Hematopoietic multipotent progenitor cell (in vitro differentiated cells): ENCODE data around the gene ERBB4. TPM values are rescaled to one million over a fixed set of nuclear protein-coding genes. Genes with fewer than 3 reads are reported as not detected.

Experiments
- DNase-seq, 3 donors: peaks; one replicate each; pipeline ENCODE4 v3.0.0-alpha.2; 2011 to 2015; ENCODE audit warnings: low read depth in 2 of 3, low spot score in 2 of 3
- total RNA-seq: library from RNA; depleted of rRNA; stranded (reverse); fragments of >200 nt; gene quantifications from one replicate; pipeline ENCODE4 v1.2.3, GENCODE V29; 2012

The ERBB4 gene
- total RNA-seq, 1 donor: not detected

DNA sequence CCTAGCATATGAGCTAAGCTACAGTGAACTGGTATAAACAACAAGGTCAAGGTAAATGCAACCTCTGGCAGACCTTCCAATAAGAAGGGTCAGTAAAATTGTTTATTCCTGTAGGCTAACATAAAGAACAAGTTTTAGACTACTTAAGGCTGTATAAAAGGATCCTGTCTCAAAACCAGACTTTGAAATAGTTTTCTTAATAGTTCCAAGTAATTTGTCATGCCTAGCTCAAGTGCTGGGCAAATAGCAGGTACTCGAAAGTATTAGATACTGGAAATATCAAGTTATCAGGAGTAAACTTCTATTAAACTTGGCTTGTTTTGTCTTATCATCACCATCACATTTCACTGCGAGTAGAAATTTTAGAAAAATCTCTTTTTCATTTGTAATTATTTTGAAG, 1087.0 kb downstream of the ERBB4 start:
- DNase-seq: no peak

DNA sequence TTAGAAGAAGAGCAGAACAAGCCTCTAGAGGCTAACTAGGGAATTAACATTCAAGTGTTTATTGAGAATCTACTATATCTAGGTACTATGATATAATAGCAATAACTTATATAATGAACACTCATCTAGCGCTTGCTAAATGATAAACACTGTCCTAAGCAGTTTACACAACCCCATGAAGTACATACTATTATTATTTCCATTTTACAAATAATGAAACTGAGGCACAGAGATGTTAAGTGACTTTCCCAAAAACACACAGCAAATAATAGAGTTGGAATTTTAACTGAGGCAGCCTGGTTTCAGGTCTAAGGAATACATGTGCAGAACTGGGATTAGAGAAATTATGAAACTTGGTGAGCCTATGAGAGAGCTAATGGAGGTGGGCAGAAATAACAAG, 1088.8 kb downstream of the ERBB4 start:
- no peak for DNase-seq

DNA sequence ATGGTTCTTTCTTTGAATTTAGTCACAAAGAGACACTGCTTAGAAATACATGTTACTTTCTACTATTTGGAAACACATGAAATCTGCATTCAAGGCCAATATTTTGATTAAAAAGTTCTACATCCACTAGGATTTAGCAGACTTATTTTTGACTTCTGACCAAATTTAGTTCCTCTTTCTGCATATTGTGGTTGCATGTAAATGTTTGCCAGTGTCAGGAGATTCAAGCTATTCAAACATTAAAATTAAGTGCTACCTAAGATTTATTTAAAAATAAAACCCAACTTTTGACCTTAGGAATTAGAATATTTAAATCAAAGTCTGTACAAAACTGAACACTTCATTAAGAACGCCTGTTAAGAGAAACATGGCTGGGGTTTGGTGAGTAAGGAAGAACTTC, 1091.1 kb downstream of the ERBB4 start:
- no peak for DNase-seq

DNA sequence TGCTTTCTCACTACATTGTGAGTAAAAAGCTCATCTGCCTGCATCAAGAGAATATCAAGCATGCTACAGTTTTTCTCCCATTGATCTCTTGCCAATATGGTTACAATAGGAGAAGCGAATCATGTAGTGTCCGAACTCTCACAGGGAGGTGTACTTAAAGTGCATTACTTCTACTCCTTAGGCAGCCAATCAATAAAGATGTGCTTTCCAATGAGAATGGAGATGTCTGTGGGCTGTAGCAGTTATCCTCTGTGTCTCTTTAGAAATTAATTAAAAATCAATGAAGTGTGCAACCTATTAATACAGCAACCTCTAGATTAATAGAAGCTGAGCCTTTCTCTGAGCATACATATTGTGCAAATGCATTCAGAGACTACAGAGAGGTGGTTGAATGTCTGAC, 1098.5 kb downstream of the ERBB4 start:
- DNase-seq: no peak

DNA sequence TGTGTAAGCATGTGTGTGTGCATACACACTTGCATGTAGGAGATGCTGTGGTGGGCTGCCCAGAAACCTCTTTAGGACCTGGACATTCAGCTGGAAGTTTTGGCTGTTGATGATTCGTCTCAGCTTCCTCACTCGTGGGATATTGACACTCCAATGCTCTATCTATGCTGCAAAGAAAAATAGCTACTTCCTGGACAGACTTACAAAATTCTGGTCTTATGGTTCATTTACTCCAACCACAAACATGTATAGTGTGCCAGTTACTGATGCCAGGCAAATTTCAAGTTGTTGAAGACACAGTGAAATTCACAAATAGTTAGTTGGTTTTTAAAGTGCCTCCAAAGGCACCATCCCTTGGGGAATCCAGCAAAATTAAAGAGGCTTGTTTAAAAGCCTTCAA, 1099.6 kb downstream of the ERBB4 start:
- DNase-seq: no peak

DNA sequence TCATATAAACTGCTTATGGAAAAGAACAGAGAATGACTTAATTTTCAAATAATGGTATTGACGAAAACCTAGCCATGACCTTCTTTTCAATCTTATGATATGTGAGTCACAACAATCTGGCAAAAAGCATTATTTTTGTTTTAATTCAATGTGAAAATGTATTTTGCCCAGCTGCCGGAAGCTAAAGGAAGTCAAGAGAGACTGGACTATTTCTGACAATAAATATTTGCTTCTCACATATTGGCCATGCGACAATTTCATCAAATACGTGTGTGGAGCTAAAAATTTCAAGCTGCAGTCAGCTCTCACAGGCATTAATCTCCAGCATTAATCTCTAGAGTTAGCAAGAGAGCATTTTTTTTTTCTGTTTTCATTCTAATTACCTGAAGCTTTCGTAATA, 1101.2 kb downstream of the ERBB4 start:
- no peak for DNase-seq

DNA sequence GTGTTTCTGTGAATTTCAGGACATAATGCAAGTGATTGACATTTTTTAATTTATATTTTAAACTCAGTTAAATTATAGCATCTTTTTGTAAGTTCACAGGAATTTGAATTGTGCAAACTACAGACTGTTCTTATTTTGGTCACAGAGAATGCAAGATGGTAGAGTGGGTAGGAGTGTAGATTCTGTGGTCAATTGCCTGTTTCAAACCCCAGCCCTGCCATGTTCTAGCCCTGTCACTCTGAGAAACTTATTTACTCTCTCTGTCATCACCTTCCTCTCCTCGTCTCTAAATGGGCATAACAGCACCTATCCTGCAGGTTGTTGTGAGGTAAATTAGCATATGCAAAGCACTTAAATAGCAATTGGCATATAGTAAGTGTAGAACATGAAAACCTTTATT, 1102.4 kb downstream of the ERBB4 start:
- no peak for DNase-seq

DNA sequence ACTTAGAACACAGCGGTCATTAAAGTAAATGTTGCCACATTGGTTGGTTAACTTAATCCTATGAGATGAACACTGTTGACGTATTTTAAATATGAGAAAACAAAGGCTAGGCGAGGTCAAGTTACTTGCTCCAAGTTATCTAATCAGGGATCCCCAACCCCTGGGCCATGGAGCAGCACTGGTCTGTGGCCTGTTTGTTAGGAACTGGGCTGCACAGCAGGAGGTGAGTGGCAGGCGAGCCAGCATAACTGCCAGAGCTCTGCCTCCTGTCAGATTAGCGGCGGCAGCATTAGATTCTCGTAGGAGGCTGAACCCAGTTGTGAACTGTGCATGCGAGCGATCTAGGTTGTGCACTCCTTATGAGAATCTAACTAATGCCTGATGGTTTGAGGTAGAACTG, 1103.3 kb downstream of the ERBB4 start:
- DNase-seq: no peak

DNA sequence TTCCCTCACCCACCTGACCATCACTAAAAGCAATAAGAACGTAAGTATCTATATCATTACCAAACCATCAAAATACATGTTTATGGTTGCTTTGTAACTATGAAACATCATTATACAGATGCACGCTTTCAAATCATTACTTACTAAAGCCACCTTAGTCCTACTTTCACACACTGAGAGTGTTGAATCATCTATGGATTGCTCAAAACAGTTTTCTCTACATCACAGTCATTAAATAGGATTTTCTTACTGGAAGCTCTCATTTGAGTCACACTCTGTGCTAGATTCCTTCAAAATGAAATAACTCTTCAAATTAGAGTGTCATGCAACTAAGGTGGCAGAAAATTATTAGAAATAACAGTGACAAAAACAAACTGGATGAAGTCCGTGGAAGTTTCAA, 1103.8 kb downstream of the ERBB4 start:
- DNase-seq: no peak

DNA sequence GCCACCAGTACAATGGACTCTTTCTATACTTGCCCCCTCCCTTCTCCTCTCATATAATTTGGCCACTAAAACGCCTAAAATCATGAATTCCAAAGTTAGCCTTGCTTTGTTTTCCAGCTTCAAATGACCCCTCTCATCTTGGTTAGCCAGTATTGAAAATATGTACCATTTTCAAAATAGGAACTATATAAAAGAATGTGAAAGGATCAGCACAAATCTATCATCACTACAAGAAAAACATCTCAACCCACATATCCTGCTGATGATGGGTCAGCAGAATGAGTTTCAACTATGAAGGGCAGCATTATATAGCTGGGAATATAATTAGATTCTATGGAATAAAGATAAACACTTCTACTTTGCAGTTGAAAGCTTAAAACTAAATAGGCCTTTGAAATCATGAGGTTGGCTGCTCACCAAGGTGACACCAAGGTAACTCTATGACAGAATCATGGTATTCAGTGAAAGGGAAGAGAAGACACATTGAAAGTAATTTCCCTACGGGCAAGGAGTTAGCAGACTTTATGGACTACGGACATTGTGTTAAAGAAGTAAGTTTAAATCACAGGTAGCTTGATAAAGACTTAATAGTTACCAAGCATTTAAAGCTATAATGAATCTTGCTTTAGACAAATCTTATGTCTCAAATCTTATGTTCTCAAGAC, 1109.2 kb downstream of the ERBB4 start:
- DNase-seq: no peak

DNA sequence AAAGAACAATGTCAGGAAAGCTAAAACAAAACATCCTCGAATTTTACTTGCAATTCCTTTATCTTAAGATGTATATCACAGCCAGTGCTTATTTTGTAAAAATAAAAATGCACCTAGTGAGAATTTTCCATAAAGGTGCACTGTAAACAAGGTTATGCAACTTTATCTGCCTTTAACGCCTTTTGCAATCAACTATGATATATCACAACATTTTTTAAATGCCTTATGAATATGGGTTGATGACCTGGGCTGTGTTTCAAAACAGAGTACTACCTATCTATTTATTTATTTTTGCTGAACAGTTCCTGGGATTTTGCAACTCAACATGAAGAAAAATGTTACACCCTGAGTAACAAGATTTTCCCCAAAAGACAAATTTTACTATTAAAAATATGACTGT, 1112.4 kb downstream of the ERBB4 start:
- no peak for DNase-seq

DNA sequence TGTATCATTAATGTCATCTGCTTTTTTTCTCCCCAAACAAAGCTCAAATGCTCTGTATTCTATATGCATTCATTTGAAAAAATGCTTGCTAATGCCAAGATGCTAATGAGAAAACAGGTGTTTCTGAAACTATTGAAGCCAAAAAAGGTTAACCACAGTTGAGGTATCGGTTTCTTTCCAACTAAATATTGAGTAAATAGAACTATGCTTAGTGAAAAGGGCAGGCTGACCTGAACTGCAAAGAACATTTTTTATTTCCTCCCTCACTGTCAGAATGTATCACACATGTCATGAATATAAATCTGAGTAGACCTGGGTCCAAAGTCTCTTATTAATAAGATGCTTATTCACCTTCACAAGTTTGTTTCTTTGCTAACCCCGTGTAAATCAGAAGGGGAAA, 1115.6 kb downstream of the ERBB4 start:
- no peak for DNase-seq

DNA sequence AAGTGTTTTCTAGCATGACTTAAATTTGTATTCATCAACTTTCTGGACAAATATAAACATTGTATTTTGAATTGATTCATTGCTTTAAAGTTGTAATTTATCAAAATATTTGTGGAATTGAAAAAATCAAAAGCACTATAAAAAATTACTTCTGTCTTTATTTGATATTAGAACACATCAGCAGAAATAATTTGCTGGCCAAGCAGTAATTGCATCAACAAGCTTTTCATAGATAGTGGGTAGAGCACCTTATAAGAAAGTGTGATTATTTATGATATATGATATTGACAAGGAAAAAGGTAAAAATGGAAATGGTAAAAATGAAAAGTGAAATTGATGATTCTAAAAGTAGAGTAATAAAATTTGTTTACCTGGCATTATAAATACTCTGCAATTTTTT, 1121.1 kb downstream of the ERBB4 start:
- DNase-seq: no peak

DNA sequence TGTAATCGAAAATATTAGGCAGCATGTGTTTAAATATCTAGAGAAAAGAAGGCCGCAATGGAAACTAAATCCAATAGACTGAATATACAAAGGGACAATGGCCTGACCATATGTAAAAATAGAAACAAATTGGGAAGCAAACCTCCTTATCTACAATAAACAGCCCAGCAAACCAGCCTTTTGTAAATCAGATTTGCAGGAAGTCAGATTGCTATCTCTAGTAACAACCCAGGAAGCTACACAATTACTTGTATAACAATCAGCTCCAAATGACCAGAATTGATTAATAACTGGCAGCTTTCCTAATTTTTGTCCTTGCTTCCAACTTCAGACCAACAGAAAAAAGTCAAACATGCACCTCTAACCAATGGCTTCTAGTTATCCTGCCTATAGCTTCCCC, 1122.2 kb downstream of the ERBB4 start:
- DNase-seq: no peak

DNA sequence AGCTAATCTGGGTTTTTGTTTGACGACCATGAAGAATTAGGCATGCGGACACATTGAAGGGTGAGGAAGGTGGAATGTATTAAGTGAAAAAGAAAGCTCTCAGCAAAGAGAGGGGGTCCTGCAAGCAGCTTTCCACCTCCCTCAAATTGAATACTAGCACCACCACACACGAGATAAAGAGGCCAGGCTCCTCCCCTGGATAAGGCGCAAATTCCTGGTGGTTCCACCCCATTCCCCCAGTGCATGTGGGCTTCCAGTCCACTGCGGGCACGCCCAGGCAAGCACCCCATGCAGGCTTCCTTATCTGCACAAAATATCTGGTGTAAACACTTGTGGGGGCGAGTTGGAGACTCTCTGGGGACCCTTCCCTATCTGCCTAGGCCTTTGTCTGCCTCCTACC, 1124.9 kb downstream of the ERBB4 start:
- no peak for DNase-seq

DNA sequence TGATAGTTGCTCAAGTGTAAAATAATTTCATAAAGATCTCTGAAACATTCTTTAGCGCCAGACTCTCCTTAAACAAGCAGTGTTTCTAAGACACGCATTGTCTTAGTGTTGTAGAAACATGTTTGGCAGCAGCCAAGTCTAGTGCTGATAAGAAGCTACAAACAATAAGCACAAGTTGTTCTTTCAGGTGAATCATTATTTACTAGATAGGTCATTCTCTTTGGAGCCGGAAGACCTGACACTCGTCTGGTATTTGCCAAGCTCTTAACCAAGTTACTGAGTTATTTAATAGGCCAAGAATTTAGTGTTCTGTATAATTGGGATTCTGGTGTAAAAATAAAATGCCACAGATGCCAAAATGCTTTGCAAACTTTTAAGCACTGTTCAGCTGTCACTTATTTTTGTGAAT, 1130.1 kb downstream of the ERBB4 start:
- DNase-seq: no peak

DNA sequence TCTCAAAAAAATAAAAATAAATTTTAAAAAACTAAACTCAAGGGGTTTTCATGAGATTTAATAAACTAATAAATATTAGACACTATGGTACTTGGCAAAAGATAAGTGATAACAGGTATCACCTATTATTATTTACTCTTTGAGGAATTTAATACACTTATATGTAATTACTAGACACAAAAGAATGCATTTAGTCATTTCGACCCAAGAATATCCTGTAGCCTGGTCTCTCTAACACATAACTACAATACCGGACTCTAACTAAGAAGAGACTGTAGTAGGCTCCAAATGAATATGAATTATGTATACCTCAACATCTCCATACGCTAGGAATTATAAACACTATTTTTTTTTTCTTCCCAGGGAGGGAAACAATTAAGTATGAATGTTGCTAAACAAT, 1131.5 kb downstream of the ERBB4 start:
- DNase-seq: no peak

DNA sequence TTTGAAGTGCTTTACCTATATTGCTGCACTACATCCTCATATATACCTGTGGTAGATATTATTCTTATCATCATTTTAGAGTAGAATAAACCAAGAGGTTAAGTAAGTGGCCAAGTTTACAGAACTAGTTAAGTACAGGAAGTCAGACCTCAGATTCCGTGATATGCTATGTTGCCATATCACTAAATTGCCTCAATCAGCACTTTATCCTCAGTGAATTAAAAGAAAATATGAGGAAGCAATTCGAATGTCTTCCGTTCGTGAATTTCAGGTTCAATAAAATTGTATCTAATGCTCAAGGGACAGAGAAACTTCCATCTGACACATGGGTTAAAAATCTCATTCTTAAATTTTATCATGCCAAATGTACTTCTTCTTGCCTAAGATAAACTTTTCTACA, 1133.6 kb downstream of the ERBB4 start:
- no peak for DNase-seq

DNA sequence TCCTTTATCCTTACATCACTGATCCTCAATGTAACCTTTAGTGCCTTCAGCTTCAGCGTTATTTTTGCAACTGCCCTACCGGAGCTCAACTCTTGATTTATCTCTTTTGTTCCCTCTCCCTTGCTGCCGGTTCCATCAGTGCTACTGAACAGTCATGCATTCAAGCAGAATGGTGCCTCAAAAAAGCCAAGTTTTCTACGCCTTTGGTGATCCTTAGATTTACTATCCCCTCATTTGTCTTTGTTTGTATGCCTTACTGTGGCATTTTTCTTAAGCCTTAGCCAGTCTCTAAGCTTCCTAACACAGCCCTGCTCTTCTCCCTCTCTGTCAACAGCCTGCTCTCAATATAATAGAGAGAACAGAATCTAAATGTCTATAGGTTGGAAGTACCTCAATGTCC, 1134.5 kb downstream of the ERBB4 start:
- DNase-seq: no peak

DNA sequence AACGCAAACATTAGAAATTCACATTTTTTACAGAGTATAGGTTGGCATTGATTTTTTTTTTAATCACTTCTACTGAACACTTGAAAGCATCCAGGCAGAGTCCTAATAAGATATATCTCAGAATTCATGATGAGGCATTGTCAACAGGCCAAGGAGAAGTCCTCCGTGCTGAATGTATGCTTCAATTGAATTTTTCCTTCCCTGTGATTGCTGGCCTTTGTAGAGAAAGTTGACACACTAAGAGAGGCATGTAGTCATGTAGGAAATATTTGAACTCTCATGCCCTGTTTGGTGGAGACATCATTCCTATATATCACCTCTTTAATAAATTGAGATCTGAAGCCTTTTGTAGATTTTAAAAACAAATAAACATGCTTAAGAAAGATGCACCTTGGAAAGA, 1137.3 kb downstream of the ERBB4 start:
- DNase-seq: no peak

DNA sequence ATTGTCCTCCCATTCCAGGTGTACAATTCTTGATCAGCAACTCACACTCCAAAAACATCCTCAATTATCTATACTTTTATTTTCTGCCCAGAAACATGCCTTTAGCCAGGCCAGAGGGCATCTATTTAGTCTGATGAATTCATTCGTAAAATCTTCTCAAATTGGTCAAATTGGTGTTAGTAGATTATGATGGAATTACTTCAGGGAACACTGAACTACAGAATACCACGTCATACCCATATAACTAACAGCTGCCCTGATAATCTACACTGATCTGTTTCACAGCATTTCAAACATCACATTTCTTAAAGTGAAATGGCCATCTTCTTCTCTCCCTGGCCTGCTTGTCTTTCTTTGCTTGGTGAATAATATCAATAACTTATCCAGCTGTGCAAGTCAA, 1140.8 kb downstream of the ERBB4 start:
- DNase-seq: no peak

DNA sequence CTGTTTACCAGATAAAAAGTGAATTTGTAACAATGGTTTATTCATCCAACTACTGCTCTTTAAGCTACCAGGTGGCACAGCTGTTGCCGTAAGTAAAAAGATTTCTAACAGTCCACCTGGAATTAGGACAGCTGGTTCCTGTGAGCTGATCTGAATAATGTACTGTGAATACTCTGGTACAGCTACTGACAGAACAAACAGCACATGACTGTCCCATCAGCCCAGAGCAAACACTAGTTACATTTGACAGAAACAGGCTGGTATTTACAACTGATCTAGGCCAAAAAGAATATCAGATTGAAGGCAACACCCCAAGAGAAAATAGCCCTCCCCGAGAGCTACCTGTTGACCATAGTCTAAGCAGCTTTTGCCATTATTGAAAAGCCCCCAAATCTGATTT, 1141.8 kb downstream of the ERBB4 start:
- DNase-seq: no peak

DNA sequence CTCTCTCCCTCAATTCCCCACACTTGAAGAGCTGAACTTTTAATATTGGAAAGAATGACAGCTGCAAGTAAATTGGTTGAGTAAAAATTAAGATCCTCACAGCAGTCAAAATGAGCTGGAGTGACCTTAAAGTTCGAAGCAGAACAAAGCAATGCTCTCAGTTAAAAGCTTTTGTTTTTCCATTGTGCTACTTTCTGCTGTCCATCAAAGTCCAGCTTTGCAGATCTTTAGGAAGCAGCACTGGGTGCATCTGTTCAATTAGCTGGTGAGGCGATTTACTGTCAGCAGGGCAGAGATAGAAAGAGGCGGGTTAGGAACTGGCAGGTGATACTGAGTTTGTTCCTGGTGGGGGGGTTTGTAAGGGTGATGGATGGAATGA, 1147.4 kb downstream of the ERBB4 start:
- no peak for DNase-seq
